GM12865 (cell line): ENCODE data around the gene ZNF652.

Experiments used
- DNase-seq: peaks from one replicate; pipeline ENCODE4 v3.0.0; 2010; ENCODE audit warnings: low read depth
- H3K4me3 ChIP-seq: 2 replicates; pipeline ENCODE4 v1.5.1; 2011; ENCODE audit warnings: mild to moderate bottlenecking, low read depth, low read length, control low read depth
- CTCF ChIP-seq: IDR thresholded peaks from 2 replicates; pipeline ENCODE4 v1.5.1; 2011; ENCODE audit warnings: low read length, control low read depth, low read depth, inconsistent platforms; ENCODE audit not compliant: insufficient read depth; ENCODE audit errors: missing control alignments

The ZNF652 gene

DNA sequence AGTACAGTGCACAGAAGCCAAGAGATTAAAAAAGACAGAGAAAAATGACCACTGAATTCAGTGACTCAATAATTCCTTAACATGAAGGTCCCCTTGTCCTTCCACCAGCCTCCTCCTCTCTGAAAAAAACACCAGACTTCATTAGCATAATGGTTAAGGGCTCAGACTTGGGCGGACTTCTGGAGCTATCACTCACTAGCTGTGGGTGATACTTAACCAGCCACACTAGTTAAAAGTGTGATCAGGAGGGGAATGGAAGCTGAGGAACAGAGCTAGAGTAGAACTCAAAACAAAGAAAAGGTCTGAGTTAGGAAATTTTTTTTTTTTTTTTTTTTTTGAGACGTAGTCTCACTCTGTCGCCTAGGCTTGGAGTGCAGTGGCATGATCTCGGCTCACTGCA, 23.2 kb downstream of the ZNF652 start:
- no peak overlapping the region for H3K4me3 ChIP-seq
- TF ChIP-seq CTCF: no peak
- DNase-seq: no peak

GRCh38 chr17:49337884-49338283, 24.2 kb downstream of the ZNF652 start:
- TF ChIP-seq CTCF: no peak
- no peak overlapping the region for H3K4me3 ChIP-seq
- no peak for DNase-seq

- no peak overlapping the region for H3K4me3 ChIP-seq
- TF ChIP-seq CTCF: no peak
- no peak for DNase-seq
These were observed 27.1 kb downstream of the ZNF652 start for GRCh38 chr17:49334744-49335512.

DNA sequence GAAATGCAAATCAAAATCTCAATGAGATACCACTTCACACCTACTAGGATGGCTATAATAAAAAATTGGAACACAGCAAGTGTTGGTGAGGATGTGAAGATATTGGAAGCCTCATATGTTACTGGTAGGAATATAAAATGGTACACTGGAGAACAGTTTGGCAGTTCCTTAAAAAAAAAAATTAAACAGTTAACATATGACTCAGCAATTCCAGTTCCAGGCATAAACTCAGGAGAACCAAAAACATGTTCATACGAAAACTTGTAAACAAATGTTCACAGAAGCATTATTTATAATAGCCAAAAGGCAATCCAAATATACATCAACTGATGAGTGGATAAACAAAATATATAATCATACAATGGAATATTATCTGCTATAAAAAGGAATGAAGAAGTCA, 28.2 kb downstream of the ZNF652 start:
- TF ChIP-seq CTCF: no peak

GRCh38 chr17:49327835-49328784, 33.9 kb downstream of the ZNF652 start:
- peak; percentile 49 for DNase-seq
- no peak overlapping the region for H3K4me3 ChIP-seq
- no peak for TF ChIP-seq CTCF

More for the DNA sequence above, 28.2 kb downstream of the ZNF652 start:
- H3K4me3 ChIP-seq: no peak overlapping the region
- no peak for DNase-seq

- no peak for DNase-seq
- no peak for TF ChIP-seq CTCF
- no peak overlapping the region for H3K4me3 ChIP-seq
These were observed 36.1 kb downstream of the ZNF652 start for GRCh38 chr17:49325980-49326379.
